ENCODE measurements around the gene LTA4H. TPM values are rescaled to one million over a fixed set of nuclear protein-coding genes. Genes with fewer than 3 reads are reported as not detected.

Gene LTA4H
- total and polyA plus RNA-seq, 5 donors from 2014 or later = 38.1 to 79.1 (median 68.6) TPM

GRCh38 chr12:95990136-95990535 is 45.3 kb downstream of the LTA4H start:
- H3K4me3 ChIP-seq (ENCODE audit: low read depth, low read length) = no peak overlapping the region
- H3K27me3 Mint-ChIP-seq = no peaks in the 10 kb centered on the region
- ATAC-seq (ENCODE audit: low read depth in 2 of 2) (no peak), DNase-seq (no peak)
- H3K36me3 ChIP-seq (ENCODE audit: control insufficient read depth, insufficient read depth, low read length) = no peaks in the 10 kb centered on the region
- H3K4me3 Mint-ChIP-seq = no peak overlapping the region
- no peaks in the 10 kb centered on the region for H3K4me1 Mint-ChIP-seq
- H3K9me3 ChIP-seq (ENCODE audit: control insufficient read depth in 2 of 2, low read length in 2 of 2) = no peaks in the 10 kb centered on the region
- H3K9me3 Mint-ChIP-seq = no peaks in the 10 kb centered on the region
- H3K4me1 ChIP-seq (ENCODE audit: control insufficient read depth, insufficient read depth, low read length, poor library complexity, severe bottlenecking) = no peaks in the 10 kb centered on the region
- H3K27me3 ChIP-seq (ENCODE audit: control insufficient read depth, insufficient read depth, low read length) = no peaks in the 10 kb centered on the region
- H3K27ac ChIP-seq (ENCODE audit: insufficient read depth, low read length, poor library complexity, severe bottlenecking) = no peak overlapping the region
- no peak overlapping the region for H3K27ac Mint-ChIP-seq
- peaks cover 7% of the 10 kb centered on the region for H3K36me3 Mint-ChIP-seq

- H3K4me1 Mint-ChIP-seq = peaks cover 0 to 4% (median 0%) of the 10 kb centered on the region in 4 donors
- no peaks in the 10 kb centered on the region for H3K27me3 Mint-ChIP-seq
- DNase-seq = no peak
- Histone ChIP-seq H3K36me3 (ENCODE audit: control insufficient read depth, insufficient read depth, low read length) (no peaks in the 10 kb centered on the region), H3K27me3 (ENCODE audit: control insufficient read depth, insufficient read depth, low read length) (no peaks in the 10 kb centered on the region), H3K9me3 (ENCODE audit: control insufficient read depth in 2 of 2, low read length in 2 of 2) (no peaks in the 10 kb centered on the region), H3K4me1 (ENCODE audit: control insufficient read depth, insufficient read depth, low read length, poor library complexity, severe bottlenecking) (no peaks in the 10 kb centered on the region), H3K4me3 (ENCODE audit: low read depth, low read length) (no peak overlapping the region), H3K27ac (ENCODE audit: insufficient read depth, low read length, poor library complexity, severe bottlenecking) (no peak overlapping the region)
- H3K9me3 Mint-ChIP-seq = no peaks in the 10 kb centered on the region
- no peak overlapping the region for H3K27ac Mint-ChIP-seq
- H3K36me3 Mint-ChIP-seq = peaks cover 3% of the 10 kb centered on the region
- ATAC-seq (ENCODE audit: low read depth in 2 of 2) = no peak
- H3K4me3 Mint-ChIP-seq = no peak overlapping the region
Measured at GRCh38 chr12:95989504-95990123, 45.8 kb downstream of the LTA4H start.

- peaks cover 3% of the 10 kb centered on the region for H3K36me3 Mint-ChIP-seq
- no peak overlapping the region for H3K27ac Mint-ChIP-seq
- Histone ChIP-seq H3K4me3 (ENCODE audit: low read depth, low read length) (no peak overlapping the region), H3K27me3 (ENCODE audit: control insufficient read depth, insufficient read depth, low read length) (no peaks in the 10 kb centered on the region), H3K9me3 (ENCODE audit: control insufficient read depth in 2 of 2, low read length in 2 of 2) (no peaks in the 10 kb centered on the region), H3K36me3 (ENCODE audit: control insufficient read depth, insufficient read depth, low read length) (no peaks in the 10 kb centered on the region), H3K27ac (ENCODE audit: insufficient read depth, low read length, poor library complexity, severe bottlenecking) (no peak overlapping the region), H3K4me1 (ENCODE audit: control insufficient read depth, insufficient read depth, low read length, poor library complexity, severe bottlenecking) (no peaks in the 10 kb centered on the region)
- peaks cover 6% of the 10 kb centered on the region for H3K27me3 Mint-ChIP-seq
- H3K9me3 Mint-ChIP-seq = no peaks in the 10 kb centered on the region
- no peak overlapping the region for H3K4me3 Mint-ChIP-seq
- ATAC-seq (ENCODE audit: low read depth in 2 of 2) (no peak), DNase-seq (no peak)
- H3K4me1 Mint-ChIP-seq = peaks cover 0 to 5% (median 0%) of the 10 kb centered on the region in 4 donors
Measured at GRCh38 chr12:95988506-95989275, 46.7 kb downstream of the LTA4H start.

- peaks cover 0 to 5% (median 0%) of the 10 kb centered on the region in 4 donors for H3K4me1 Mint-ChIP-seq
- Histone ChIP-seq H3K9me3 (ENCODE audit: control insufficient read depth in 2 of 2, low read length in 2 of 2) (no peaks in the 10 kb centered on the region), H3K4me3 (ENCODE audit: low read depth, low read length) (no peak overlapping the region), H3K27ac (ENCODE audit: insufficient read depth, low read length, poor library complexity, severe bottlenecking) (no peak overlapping the region), H3K36me3 (ENCODE audit: control insufficient read depth, insufficient read depth, low read length) (no peaks in the 10 kb centered on the region), H3K27me3 (ENCODE audit: control insufficient read depth, insufficient read depth, low read length) (no peaks in the 10 kb centered on the region), H3K4me1 (ENCODE audit: control insufficient read depth, insufficient read depth, low read length, poor library complexity, severe bottlenecking) (no peaks in the 10 kb centered on the region)
- ATAC-seq (ENCODE audit: low read depth in 2 of 2) (no peak), DNase-seq (no peak)
- H3K27me3 Mint-ChIP-seq = peaks cover 6% of the 10 kb centered on the region
- H3K36me3 Mint-ChIP-seq = no peaks in the 10 kb centered on the region
- H3K9me3 Mint-ChIP-seq = no peaks in the 10 kb centered on the region
- H3K27ac Mint-ChIP-seq = no peak overlapping the region
- H3K4me3 Mint-ChIP-seq = no peak overlapping the region
Measured at GRCh38 chr12:95986635-95987570, 48.5 kb downstream of the LTA4H start.

GRCh38 chr12:95984682-95985081 is 50.7 kb downstream of the LTA4H start:
- no peaks in the 10 kb centered on the region for H3K36me3 Mint-ChIP-seq
- Histone ChIP-seq H3K4me1 (ENCODE audit: control insufficient read depth, insufficient read depth, low read length, poor library complexity, severe bottlenecking) (no peaks in the 10 kb centered on the region), H3K36me3 (ENCODE audit: control insufficient read depth, insufficient read depth, low read length) (no peaks in the 10 kb centered on the region), H3K27me3 (ENCODE audit: control insufficient read depth, insufficient read depth, low read length) (no peaks in the 10 kb centered on the region), H3K27ac (ENCODE audit: insufficient read depth, low read length, poor library complexity, severe bottlenecking) (no peak overlapping the region), H3K9me3 (ENCODE audit: control insufficient read depth in 2 of 2, low read length in 2 of 2) (no peaks in the 10 kb centered on the region), H3K4me3 (ENCODE audit: low read depth, low read length) (no peak overlapping the region)
- no peaks in the 10 kb centered on the region for H3K9me3 Mint-ChIP-seq
- no peak overlapping the region for H3K4me3 Mint-ChIP-seq
- no peak overlapping the region for H3K27ac Mint-ChIP-seq
- no peak for ATAC-seq (ENCODE audit: low read depth in 2 of 2)
- H3K27me3 Mint-ChIP-seq = peaks cover 9% of the 10 kb centered on the region
- DNase-seq = no peak
- peaks cover 0 to 5% (median 0%) of the 10 kb centered on the region in 4 donors for H3K4me1 Mint-ChIP-seq

DNA sequence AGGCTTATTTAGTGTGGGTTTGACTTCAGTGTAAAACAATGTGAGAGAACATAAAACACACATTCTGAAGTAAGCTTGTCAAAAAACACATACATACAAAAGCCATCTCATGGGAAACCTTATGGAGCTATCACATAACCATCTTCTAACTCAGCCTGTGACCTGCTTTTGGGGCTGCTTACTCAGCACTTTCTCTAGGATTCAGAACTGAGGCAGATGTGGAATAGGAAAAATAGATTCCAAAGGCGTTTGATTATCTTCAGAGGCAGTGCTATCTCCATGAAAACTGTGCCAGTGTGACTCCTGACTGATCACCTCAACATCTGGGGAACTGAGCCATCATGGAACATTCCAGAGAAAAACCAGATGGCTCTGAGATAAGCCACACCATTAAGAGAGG is 52.8 kb downstream of the LTA4H start:
- H3K36me3 Mint-ChIP-seq = no peaks in the 10 kb centered on the region
- Histone ChIP-seq H3K4me3 (ENCODE audit: low read depth, low read length) (no peak overlapping the region), H3K36me3 (ENCODE audit: control insufficient read depth, insufficient read depth, low read length) (no peaks in the 10 kb centered on the region), H3K4me1 (ENCODE audit: control insufficient read depth, insufficient read depth, low read length, poor library complexity, severe bottlenecking) (no peaks in the 10 kb centered on the region), H3K27ac (ENCODE audit: insufficient read depth, low read length, poor library complexity, severe bottlenecking) (no peak overlapping the region), H3K27me3 (ENCODE audit: control insufficient read depth, insufficient read depth, low read length) (no peaks in the 10 kb centered on the region), H3K9me3 (ENCODE audit: control insufficient read depth in 2 of 2, low read length in 2 of 2) (no peaks in the 10 kb centered on the region)
- peaks cover 11% of the 10 kb centered on the region for H3K27me3 Mint-ChIP-seq
- peaks cover 0 to 5% (median 0%) of the 10 kb centered on the region in 4 donors for H3K4me1 Mint-ChIP-seq
- no peak for DNase-seq
- no peak overlapping the region for H3K4me3 Mint-ChIP-seq
- no peak overlapping the region for H3K27ac Mint-ChIP-seq
- no peak for ATAC-seq (ENCODE audit: low read depth in 2 of 2)
- H3K9me3 Mint-ChIP-seq = no peaks in the 10 kb centered on the region

- Mint-ChIP-seq H3K4me1 (peaks cover 0 to 5% (median 0%) of the 10 kb centered on the region in 4 donors), H3K36me3 (no peaks in the 10 kb centered on the region), H3K27ac (no peak overlapping the region), H3K4me3 (no peak overlapping the region), H3K9me3 (no peaks in the 10 kb centered on the region), H3K27me3 (peaks cover 11% of the 10 kb centered on the region)
- ATAC-seq (ENCODE audit: low read depth in 2 of 2) (no peak), DNase-seq (no peak)
- H3K4me1 ChIP-seq (ENCODE audit: control insufficient read depth, insufficient read depth, low read length, poor library complexity, severe bottlenecking) = no peaks in the 10 kb centered on the region
- H3K4me3 ChIP-seq (ENCODE audit: low read depth, low read length) = no peak overlapping the region
- no peaks in the 10 kb centered on the region for H3K36me3 ChIP-seq (ENCODE audit: control insufficient read depth, insufficient read depth, low read length)
- H3K27ac ChIP-seq (ENCODE audit: insufficient read depth, low read length, poor library complexity, severe bottlenecking) = no peak overlapping the region
- no peaks in the 10 kb centered on the region for H3K27me3 ChIP-seq (ENCODE audit: control insufficient read depth, insufficient read depth, low read length)
- H3K9me3 ChIP-seq (ENCODE audit: control insufficient read depth in 2 of 2, low read length in 2 of 2) = no peaks in the 10 kb centered on the region
Measured at GRCh38 chr12:95980437-95980836, 55.0 kb downstream of the LTA4H start.
